GM21723 (cell line): ENCODE results near the gene SEZ6L.

Experiments used
- ATAC-seq: cut with Tn5 transposase; IDR thresholded peaks from one replicate; pipeline ENCODE4 v1.9.1; 2021; ENCODE audit warnings: mild to moderate bottlenecking, moderate library complexity; ENCODE audit not compliant: unreplicated experiment

Gene SEZ6L

DNA sequence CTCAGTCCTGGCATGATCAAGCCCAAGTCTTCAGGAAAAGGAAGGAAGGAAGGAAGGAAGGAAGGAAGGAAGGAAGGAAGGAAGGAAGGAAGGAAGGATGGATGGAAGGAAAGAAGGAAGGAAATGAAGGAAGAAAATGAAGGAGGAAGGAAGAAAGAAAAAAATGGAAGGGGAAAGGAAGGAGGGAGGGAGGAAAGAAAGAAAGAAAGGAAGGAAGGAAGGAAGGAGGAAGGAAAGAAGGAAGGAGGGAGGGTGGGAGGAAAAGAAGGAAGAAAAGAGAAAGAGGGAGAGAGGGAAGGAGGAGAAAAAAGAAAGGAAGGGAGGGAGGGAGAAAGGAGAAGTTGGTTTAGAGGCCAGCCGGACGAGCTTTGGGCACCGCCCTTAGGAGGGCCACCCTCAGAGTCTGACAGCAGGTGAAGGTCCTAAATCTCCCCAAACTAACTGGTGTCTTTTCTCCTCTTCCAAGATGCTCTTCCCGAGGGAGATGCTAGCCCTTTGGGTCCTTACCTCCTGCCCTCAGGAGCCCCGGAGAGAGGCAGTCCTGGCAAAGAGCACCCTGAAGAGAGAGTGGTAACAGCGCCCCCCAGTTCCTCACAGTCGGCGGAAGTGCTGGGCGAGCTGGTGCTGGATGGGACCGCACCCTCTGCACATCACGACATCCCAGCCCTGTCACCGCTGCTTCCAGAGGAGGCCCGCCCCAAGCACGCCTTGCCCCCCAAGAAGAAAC lies 122.8 kb downstream of the SEZ6L start:
- ATAC-seq = no peak

DNA sequence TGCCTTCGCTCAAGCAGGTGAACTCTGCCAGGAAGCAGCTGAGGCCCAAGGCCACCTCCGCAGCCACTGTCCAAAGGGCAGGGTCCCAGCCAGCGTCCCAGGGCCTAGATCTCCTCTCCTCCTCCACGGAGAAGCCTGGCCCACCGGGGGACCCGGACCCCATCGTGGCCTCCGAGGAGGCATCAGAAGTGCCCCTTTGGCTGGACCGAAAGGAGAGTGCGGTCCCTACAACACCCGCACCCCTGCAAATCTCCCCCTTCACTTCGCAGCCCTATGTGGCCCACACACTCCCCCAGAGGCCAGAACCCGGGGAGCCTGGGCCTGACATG lies 123.4 kb downstream of the SEZ6L start:
- ATAC-seq = no peak

DNA sequence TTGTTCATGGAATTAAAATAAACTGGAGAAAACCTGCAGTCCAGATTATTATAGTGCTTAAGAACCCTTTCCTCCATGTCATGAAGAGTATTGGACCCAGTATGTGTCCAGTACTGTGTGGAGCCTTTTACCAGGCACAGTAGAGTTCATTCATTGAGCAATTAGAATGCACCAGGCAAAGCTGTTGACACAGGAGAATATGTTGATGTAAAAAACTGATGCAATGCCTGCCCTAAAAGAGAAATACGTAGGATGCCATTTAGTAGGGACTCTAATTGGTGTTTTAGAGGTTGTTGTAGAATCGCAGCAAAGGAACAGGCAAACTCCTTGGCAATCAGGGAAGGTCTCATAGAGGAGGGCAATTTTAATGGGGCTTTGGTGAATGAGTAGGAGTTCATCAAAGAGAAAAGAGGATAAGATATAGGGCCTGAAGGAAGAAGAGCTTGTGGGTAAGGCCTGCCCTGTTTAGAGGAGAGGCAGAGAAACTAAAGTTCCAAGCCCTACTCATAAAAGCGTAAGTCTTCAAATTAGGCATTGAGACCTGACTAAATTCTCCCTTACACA lies 126.4 kb downstream of the SEZ6L start:
- ATAC-seq = no peak

DNA sequence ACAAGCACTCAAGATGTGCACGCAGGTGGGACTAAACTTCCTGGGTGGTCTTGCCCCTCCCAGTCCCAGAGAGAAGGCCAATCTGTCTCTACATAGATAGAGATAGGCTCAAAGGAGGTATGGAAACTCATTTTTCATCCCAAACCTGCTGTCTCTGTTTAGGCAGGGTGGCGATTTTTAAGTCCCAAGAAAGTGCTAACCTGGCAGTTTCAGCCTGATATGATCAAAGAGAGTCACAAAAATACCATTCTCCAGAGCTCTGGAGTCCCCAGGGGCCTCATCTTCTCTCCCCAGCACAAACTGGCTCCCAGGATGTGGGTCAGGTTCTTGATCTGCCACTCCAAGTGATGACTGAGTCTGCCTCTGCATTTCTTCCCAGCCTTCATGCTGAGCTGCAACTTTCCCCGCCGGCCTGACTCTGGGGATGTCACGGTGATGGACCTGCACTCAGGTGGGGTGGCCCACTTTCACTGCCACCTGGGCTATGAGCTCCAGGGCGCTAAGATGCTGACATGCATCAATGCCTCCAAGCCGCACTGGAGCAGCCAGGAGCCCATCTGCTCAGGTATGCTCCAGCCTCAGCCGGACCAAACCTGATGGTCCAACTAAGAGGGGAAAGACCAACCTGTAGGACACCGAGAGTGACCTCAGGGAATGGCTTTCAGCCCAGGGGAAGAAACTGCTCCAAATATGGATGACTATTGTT lies 129.5 kb downstream of the SEZ6L start:
- ATAC-seq = no peak

DNA sequence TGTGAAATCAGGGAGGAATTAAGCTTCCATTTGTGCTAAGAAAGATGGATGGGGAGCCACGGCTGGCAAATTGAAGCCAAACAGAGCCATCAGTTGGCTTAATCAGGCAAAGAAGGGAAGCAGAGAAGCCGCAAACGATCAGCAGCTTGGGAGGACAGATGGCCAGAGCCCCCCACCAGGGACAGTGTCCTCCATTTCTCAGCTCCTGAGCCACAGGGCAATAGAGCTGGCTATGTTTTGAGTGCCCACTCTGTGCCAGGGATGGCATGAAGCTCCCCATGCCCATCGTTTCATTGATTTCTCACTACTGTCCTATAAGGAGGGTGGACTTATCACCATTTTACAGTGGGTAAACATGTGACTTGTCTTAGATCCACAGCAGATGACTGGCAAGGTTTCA lies 133.5 kb downstream of the SEZ6L start:
- ATAC-seq = no peak

DNA sequence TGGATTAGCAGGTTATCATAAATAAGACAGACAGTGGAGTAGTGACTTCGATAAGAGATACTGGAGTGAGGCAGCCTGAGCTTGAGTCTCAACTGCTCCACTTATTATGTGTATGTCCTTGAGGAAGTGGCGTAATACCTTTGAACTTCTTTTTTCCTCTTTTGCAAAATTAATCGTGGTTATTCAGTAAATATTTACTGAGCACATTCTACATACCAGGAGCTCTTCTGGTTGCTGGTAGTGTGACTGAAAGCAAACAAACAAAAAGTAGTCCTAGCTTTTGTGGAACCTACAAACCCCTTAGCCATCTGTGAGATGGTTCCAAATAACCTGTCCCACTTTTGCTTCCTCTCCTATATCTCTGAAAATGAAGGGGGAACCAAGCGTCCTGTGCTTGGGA lies 134.2 kb downstream of the SEZ6L start:
- ATAC-seq = no peak

DNA sequence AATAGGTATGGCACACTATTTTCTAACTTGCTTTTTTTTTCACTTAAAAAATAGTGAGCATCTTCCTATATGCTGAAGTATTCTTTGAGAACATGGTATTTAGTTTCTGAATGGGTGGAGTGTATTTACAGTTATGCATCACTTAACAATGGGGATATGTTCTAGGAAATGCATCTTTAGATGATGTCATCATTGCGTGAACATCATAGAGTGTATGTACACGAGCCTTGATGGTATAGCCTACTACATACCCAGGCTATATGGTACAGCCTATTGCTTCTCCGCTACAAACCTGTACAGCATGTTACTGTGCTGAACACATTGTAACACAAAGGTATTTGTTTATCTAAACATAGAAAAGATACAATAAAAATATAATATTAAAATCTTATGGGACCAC lies 135.5 kb downstream of the SEZ6L start:
- ATAC-seq = no peak

DNA sequence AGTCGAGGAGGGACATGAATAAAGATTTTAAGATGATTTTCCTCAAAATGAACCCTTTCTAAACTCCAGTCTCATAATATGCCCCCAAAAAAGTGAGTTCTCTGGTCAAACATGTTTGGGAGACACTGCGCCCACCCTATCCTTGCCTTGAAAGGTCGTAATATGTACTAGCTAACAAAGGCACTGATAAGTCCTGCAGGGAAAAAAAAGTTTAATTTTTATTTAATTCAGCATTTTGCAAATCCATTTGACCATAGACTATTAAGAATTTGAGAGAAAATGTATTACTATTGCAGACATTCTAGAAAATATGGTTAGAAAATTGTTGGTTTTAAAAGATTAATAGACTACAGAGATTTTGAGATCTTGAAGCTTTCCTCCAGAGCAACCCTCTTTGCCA lies 139.2 kb downstream of the SEZ6L start:
- no peak for ATAC-seq

DNA sequence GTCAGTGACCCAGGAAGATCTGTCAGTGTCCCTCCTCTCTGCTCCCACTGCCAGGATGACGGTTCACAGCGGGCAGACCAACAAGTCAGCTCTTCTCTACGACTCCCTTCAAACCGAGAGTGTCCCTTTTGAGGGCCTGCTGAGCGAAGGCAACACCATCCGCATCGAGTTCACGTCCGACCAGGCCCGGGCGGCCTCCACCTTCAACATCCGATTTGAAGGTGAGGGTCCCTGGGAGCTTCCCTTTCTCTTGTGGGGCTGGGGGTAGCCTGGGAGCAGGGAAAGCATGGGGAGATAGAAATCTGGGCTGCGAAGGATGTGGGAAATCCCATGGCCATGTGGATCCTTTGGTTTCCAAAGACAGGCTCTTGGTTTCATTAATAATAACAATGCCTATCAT lies 141.4 kb downstream of the SEZ6L start:
- no peak for ATAC-seq

DNA sequence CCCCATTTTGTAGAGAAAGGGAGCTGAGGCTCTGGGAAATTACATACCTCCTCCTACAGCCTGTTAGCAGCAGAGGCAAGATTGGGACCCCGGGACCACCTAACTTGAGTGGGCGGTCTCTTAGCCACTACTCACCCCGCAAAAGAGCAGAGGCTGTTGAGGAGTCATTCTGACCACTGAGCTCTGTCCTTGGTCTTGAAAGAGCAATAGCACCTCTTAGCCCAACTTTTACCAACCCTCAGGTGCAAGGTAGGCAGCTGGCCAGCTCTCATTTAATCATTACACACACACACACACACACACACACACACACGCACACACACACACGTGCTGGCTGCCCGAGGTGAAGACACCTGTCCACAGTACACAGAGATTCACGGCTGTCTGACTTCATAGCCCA lies 144.0 kb downstream of the SEZ6L start:
- ATAC-seq = no peak

DNA sequence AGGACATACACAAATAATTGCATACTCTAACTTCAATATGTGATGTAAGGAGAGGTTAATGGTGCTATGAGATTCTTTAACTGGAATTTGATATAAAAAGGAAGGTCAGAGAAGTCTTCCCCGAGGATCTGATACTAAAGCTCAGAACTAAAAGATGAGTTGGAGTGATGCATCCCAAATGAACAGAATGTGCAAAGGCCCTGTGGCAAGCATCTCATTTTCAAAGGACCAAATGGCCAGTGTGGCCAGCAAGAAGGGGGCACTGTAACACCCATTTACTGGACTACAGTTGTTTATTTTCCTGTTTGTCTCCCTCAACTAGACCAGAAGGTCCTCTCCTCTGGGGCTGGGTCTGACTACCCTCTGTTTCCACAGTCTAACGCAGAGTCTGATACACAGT lies 144.9 kb downstream of the SEZ6L start:
- ATAC-seq = no peak

DNA sequence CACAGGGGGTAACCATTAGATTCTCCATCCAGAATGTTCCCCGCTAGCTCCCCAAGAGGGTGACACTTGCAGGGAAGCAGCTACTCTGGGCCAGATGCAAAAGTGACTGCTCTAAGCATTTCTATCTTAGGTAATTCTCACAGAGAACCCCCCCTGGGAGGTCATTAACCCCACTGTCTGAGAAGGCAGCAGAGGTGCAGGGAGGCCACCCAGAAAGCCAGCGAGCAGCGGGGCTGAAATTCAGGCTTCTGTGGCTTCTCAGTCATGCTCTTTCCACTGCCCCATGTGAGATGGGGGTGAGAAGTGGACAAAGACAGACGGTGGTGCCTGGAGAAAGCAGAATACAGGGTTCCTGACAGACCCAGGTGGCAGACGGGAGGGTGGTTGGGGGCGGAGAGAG lies 145.4 kb downstream of the SEZ6L start:
- no peak for ATAC-seq

DNA sequence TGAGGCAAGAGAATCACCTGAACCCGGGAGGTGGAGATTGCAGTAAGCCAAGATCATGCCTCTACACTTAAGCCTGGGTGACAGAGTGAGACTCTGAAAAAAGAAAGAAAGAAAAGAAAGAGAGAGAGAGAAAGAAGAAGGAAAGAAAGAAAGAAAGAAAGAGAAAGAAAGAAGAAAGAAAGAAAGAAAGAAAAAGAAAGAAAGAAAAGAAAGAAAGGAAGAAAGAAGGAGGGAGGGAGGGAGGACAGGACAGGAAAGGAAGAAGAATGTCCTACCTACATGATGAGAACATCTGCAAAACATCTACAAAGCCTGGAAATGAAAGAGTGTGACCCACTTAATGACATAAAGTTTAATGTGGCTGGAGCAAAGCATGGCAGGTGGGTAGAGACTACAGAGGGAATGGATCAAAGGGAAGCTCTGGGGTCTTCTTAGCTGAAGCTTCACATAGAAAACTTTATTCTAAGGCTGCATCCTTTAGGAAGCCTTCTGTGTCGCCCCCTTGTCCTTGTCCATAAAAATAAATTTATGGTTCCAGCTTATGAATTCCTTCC lies 147.5 kb downstream of the SEZ6L start:
- ATAC-seq = no peak

DNA sequence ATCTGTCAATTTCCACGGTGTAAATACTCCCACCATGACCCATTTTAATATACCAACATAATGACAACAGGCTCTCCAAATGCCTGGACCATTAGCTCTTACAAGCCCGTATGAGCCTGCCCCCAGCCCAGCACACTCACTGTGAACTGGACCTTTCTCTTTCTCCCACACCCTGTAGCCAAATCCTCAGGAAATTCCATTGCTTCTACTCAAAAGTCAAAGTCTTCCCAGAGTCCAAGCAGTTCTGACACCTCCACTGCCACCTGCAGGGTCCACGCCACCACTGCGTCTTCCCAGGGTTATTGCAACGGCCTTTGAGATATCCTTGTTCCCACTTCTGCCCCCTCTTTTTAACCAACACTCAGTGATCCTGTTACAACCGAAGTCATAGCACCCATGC lies 149.7 kb downstream of the SEZ6L start:
- ATAC-seq = no peak

DNA sequence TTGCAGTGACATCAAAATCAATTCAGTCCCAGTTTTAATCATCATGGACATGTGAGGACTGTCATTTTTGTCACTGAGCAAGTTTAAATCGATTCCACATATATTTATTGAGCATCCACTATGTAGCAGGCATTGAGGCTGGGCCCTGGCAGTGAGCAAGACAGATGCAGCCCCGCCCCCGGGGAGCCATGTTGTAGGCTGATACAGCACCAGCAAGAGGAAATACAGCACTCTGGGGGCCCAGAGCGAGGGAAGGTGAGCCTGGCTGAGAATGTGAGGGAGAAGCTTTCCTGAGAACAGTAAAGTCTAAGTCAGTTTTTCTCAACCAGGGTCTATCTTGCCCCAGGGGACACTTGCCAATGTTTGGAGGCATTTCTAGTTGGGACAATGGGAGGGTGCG lies 151.2 kb downstream of the SEZ6L start:
- ATAC-seq = no peak

DNA sequence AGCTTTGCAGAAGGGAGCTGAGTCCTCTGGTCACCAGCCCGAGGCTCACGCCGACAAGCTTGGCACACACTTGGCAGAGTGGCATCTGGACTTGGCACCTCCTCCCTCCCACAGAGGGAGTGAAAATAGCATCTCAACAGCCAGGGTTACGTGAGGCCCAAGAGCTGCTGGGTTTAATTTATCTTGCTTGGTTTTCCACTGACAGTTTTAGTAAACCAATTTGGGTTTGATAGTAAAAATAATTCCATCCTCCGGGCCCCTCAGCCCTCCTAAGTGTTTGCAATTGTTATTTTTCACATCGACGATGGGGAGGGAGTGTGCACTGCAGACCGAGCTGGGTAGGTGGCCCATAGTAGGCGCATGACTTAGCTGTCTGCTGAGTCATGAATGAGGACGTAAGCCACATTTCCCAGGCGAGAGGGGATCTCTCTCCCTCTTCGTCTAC lies 152.2 kb downstream of the SEZ6L start:
- no peak for ATAC-seq

DNA sequence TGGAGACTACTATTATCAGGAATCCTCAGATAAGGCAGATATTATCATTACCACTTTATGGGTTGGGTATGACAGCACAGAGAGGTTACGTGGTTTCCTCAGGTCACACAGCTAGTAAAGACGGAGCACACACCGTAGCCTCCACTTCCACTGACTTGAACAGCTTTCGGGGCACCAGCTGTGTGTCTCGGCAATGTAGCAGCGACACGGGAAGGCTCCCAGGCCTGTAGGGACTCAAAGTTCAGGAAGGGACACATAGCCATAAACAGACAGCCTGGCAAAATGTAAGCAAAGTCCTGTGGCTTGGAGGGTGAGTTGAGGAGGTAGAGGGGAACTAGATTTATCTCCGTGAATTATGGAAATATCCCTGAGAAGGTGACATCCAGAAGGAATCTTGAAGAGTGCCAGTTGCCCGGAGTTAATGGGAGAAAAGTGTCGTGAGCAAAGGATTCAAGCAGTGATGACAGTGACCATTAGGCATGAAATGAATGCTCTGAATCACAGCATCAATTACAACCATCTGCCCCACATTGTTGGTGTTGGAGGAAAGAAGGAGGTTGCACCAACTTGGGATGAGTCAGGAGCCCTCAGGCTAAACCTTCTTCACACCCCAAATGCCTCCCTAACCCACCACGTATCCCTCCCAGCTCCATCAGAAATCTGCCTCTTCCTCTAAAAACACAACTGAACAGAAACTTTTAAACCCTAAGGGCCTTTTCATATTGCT lies 153.1 kb downstream of the SEZ6L start:
- no peak for ATAC-seq

DNA sequence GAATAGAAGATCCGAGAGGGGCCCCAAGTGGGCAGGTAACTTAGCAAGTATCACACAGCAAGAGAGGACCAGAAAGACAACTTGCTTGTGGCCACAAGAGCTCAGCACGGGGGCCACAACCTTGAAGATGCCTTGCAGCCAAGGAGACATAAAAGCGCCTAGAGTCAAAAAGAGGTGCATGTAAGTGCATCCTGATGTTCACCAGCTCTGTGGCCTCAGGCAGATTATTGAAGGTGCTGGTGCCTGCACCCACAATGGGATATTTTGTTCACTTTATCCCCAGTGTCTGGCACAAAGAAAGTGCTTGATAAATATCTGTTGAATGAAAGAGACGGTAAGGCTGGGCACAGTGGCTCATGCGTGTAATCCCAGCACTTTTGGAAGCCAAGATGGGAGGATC lies 153.8 kb downstream of the SEZ6L start:
- ATAC-seq = no peak

DNA sequence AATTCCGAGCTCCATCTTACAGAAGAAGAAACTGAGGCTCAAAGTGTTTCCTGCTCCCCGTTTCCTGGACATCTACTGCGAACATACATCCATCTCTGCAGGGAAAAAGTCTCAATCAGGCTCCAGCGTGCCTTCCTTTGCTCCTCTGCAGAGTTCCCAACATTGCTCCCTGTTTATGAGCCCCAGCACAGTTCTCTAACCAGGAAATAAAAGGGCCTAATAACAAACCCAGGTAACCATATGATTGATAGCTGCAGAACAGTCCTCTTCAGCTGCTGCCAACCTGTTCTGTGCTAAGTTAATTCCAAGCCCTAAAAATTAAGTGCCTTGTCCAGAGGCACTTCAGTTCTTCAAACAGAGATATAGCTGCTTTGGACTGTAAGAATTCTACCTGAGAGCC lies 154.9 kb downstream of the SEZ6L start:
- ATAC-seq = no peak

DNA sequence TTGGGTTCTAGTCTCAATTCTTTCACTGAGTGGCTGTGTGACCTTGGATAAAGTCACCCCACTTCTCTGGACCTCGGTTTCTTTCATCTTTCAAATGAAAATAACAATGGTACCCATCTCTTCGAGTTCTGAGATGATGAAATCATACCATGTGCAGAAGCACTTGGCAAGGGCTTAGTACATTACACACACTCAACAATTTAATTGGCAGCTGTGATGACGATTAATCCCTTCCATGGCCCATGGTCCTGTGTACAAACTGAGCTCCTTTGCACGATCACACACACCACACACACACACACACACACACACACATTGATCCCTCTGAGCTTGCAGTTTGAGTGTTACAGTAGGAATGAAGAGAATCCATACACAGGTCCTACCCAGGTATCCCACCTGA lies 156.4 kb downstream of the SEZ6L start:
- ATAC-seq = no peak

DNA sequence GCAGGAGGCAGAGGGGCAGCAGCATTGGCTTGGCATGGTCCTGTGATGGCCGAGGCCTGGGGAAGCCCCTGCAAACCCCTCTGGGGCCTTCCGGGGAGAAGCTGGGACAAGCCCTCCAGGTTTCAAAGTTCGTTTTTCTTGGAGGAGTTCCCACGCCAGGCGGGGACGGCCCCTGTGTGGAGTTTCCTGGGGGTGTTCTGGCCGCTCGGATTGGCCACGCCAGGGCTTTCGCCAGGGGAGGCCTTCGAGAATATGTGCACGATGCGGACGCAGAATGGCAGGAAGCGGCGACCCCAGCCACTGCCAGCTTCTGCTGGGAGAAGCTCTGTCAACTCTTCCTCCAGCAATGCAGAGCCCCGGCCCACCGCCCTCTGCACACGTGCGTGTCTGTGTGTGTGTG lies 157.5 kb downstream of the SEZ6L start:
- no peak for ATAC-seq

DNA sequence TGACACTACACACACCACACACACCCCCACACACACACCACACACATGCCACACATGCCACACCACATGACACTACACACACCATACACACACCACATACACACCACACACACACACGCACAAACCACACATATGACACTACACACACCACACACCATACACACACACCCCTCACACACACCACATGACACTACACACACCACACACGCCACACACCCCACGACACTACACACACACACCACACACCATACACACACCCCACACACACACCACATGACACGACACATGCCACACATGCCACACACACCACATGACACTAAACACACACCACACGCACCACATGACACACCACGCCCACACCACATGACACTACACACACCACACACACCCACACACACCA lies 158.0 kb downstream of the SEZ6L start:
- ATAC-seq = no peak
